HPDE6-E6E7 (cell line): ENCODE results near the gene CST9.
A peak's percentile ranks its signal among the peaks of the same experiment; 100 is the strongest.

ENCODE experiments used
- DNase-seq: peaks from one replicate; pipeline ENCODE4 v3.0.0; 2011; ENCODE audit warnings: missing footprints; ENCODE audit errors: extremely low spot score

Gene CST9, protein sequence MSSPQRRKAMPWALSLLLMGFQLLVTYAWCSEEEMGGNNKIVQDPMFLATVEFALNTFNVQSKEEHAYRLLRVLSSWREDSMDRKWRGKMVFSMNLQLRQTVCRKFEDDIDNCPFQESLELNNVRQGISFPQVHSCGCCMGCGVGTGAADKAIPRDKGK

DNA sequence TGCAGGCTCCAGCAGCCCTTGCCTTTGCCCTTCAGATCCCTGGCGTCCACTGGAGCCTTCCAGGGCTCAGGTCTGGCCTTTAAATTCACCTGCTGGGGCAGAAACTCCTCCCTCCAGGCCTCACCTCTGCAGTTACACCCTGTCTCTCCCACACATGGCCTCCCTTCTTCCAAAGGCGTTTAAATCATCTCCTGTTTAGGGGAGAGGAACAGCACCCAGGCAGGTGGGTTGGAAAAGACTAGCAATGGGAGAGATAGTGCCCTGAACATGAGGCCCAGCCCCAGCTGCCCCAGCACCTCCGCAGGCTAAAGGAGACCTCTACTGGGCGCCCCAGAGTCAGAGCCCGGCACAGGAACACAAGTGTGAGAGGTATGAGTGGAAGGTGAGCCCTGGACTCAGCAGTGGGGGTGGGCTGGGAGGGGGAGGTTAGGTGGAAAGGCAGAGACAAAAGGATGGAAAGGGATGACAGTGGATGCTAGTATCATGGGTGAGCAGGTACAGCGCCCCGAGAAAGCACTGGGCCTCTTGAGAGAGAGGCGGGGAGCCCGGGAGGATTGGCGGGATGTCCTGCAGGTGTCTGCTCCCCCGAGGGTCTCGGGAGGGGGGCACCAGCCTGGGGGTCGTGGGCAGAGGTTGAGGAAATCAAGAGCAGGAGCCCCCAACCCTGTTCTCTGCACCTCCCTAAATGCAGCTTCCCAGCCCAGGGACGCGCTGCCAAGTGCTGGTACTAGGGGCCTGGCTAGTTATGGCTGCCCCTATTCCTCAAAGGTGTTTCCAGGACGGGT, at the start of gene CST9:
Gene CST9 (minus strand): TSS at position 51 of the 785 bp plus-strand sequence. CDS start 53 bp downstream, outside the sequence.
- DNase-seq, result no peak

DNA sequence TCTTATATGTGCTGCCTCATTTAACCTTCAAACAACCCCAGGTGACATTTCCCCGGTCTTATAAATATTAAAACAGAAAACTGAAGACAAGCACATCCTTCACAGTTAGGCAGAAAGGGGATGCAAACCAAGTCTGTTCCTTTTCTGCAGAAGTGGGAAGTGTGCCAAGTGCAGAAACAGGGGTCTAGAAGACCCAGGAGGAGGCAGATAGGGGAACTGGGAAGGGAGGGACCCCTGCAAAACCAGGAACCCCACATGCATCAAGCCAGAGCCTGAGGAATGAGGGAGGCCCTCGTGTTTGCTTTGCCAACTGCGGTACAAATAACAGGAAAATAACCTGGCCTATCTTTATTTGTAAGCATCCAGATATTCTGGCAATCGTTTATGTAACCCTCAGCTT, 49.0 kb upstream of the CST9 start:
- DNase-seq, result no peak

DNA sequence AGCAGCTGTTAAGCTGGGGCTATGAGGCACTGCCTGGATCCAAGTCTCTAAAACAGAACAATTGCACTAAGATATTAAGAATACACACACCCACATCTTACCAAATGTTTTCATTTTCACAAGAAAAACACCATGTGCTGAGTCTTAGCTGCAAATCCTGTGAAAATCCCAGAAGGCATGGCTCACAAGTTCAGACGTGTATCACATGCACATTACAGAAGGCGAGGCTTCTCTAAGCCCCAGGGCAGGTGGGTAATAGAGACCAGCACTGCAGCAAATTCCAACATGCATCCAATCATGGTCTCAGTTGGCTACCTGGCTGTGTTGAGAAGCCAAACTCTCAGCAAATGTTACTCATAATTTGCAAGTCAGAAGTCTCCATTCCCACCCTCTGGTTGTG, 48.3 kb upstream of the CST9 start:
- no peak for DNase-seq

DNA sequence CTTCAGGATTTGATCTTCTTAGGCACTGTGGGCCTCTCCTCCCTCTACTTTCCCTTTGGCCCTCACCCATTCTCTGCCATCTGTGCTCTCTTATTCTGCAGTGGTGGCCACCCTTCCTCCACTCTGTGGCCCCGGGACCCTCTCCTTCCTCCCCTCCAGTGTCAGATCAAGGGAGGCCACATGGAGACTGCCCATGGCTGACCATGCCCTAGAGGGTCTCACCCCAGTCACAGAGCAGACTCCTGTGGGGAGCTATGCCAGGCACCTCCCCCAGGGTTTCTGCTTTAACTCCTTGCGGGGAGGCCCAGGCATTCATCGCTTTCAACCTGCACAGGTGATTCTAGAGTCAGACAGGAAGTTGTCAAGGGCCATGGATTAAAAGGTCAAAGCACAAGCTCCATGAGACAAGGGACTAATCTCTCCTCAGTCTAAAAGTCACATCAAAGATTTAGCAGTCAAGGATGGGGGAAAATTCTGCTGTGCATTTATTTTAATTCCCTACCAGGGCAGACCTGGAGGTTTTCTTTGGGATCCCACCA, 47.8 kb upstream of the CST9 start:
- DNase-seq, result no peak

DNA sequence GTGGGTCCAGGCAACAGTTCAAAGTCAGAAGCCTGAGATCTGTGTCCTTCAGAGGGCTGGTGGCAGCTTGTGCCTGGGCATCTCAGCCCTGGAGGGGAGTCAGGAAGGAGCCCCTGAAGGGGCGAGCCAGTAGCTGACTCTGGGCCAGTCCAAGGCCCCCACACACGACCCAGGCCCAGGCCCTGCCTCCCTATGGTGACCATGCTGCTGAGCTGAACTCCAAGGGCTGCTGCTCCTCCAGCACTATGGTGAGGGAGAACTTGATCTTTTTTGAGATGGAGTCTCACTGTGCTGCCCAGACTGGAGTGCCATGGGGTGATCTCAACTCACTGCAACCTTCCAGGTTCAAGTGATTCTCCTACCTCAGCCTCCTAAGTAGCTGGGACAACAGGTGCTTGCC, 47.2 kb upstream of the CST9 start:
- no peak for DNase-seq

DNA sequence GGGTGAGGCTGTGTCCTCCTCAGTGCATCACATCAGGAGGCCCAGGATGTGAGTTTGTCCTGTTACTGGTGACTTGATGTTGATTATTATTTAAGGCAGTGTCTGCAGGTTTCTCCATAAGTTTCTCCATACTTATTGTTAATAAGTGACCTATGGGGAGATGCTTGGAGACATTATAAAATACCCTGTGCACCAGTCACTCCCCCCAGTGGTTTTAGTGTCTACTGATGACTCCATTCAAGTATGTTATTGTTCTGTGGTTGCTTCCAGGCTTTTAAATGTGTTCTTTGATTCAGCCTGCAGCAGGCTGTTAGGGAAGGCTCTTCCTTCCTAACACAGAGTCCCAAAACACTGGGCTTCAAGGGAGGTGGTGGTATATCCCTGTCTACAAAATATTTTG, 46.7 kb upstream of the CST9 start:
- no peak for DNase-seq

DNA sequence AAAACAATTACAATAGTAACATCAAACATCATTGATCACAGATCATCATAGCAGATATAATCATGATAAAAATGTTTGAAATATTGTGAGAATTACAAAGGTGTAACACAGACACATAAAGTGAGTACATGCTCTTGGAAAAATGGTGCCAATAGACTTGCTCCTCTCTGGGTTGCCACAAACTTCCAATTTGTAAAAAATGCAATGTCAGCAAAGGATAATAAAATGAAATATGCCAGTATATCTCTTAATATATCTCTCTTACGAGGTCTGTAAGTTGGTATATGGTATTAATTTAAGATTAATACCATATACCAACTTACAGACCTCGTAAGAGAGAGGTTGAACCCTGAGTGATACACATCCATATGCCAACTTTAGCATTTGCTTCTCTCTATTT, 45.4 kb upstream of the CST9 start:
- DNase-seq, result no peak

DNA sequence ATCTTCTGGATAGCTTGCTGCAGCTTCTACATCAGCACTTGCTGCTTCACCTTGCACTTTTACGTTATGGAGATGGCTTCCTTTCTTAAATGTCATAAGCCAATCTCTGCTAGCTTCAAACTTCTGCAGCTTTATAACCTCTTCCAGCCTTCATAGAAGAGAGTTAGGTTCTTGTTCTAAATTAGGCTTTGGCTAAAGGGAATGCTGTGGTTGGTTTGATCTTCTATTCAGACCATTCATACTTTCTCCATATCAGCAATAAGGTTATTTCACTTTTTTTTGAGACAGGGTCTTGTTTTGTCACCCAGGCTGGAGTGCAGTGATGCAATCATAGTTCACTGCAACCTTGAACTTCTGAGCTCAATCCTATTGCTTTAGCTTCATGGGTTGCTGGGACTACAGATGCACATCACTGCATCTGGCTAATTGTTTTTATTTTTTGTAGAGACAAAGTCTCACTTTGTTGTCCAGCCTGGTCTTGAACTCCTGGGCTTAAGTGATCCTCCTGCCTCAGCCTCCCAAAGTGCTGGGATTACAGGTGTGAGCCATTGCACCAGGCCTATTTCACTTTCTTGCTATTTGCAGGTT, 44.2 kb upstream of the CST9 start:
- DNase-seq, result no peak

DNA sequence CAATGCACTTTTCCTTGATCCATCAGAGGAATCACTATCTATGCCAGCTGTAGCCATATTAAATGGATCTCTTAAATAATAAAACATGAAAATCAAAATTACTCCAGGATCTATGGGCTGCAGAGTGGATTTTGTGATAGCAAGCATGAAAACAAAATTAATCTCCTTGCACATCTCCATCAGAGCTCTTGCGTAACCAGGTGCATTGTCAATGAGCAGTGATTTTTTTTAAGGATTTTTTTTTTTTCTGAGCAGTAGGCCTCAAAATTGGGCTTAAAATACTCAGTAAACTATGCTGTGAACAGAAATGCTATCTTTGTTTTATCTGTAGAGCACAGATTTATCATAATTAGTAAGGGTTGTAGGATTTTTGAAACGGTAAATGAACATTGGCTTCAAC, 43.5 kb upstream of the CST9 start:
- no peak for DNase-seq

DNA sequence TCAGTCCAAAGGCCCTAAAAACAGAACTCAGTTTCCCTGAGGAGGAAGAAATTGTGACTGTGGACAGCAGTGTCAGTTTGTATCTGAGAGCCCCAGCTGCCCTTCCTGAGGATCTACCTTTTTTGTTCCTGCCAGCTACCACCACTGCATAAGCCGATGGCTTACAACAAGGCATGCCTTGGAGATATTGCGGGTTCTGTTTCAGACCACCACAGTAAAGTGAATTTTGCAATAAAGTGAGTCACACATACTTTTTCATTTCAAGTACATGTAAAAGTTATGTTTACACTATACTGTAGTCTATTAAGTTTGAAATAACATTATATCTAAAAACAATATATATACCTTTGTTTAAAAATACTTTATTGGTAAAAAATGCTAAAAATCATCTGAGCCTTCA, 41.6 kb upstream of the CST9 start:
- no peak for DNase-seq

DNA sequence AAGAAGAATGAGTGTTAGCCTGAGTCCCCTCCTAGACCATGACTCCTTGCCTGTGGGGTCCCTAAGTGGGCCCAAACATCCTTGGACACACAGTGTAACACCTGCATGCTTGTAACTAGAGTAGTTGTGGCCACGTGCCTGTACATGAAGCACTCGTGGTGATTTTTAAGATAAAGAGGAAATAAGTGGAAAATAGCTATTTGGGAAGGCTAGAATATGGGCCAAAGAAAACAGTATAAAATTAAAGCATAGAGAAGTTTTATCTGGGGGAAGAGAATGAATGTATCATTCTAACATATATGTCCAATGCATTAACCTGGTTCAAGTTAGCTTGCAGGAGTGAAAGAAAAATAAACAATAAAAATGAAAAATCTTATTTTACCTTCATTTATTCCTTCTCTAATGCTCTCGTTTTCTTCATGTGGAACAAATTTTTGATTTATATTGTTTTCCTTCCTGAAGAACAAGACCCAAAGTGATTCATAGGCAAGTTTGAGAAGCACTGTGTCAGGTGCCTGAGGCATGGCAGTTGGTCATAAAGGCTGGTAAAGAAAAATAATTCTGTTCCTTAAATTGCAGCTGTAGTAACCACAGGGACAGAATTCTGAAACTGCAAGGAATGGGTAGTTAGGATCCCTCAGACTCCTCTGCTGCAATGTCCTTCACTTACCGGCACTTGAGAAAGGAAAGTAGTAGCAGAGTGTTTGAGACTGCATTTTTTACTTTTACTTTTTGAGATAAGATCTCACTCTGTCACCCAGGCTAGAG, 40.6 kb upstream of the CST9 start:
- DNase-seq, result no peak

DNA sequence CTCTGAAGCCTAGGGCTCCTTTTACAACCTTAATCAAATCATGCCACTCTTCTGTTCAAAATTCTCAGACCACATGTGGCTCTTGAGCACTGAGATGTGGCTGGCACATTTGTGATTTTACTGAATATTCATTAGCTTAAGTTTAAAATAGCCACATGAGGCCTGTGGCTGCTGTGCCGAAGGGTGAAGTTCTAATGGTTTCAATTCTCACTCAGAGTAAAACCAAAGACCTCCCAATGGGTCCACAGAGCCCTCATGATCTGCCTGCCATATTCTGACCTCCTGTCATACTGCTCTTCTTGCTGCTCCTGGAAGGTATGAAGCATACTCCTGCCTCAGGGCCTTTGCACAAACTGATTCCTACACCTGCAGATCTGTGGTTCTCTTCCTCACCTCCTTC, 39.9 kb upstream of the CST9 start:
- DNase-seq, result no peak

DNA sequence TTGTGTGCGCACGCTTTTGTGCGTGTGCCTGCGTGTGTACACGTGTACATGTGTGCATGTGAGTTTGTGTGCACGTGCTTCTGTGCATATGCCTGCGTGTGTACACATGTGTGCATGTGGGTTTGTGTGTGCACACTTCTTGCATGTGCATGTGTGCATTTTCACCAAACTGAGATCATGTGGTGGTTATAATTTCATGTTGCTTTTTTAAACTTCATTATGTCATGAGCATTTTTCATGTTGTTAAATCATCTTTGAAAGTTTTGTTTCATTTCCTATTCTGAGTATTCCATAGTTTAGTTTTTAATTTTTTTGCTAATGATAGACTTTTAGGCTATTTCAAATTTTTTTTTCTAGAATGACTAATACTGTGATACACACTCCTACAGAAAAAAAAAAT, 38.4 kb upstream of the CST9 start:
- no peak for DNase-seq

DNA sequence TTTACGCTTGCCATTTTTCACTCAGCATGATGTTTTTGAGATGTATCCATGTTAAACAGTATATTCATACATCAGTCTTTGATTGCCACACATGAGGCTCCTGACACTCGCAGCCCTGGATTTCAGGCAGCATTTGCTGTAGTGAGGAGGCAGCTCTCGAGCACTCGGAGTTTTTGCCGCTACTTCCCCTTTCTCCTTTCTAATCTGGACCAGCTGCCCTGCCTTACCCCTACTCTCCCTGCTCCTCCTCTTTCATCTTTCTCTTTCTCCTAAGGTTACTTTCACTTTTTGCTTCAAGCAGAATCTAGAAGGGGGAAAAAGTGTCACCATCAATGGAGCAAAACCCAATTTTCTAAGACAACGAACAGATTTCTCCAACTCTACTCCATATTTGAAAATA, 37.9 kb upstream of the CST9 start:
- DNase-seq, result no peak

DNA sequence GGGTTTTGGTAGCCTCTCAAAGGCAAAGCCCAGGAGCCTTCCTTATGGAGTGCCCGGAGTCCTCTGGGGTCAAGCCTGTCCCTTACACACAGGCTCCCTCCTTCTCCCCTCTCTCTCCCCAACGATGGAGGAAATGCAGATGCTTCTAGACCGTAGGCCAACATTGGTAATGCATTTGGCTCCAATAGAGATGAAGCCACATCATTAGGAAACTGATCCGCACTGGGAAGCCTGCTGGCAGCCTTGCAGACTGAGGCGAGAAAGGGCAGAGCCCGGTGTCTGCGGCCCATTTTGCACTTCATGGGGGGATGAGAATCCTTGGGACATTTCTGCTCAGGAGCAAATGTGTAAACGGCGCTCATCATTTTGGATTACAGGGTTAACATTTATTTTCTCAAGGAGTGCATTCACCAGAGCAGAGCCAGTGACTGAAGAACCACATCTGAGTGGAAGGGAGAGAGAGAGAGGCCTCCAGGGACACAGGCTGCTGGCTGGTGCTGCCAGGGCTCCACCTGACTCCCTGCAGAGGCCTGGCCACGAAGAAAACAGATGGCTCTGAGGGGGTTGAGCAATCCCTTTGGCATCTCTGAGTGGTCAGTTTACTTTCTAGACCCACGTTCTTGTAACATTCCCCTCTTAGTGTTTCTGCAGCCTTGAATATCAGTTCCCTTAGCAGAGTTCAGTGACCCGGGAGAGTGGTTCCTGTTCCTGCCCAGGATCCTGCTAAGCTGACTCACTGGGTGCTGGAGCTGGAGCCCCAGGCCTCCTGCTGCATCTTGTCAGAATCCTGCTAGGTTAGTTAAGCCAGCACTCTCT, 36.4 kb upstream of the CST9 start:
- peak; percentile 92 for DNase-seq

DNA sequence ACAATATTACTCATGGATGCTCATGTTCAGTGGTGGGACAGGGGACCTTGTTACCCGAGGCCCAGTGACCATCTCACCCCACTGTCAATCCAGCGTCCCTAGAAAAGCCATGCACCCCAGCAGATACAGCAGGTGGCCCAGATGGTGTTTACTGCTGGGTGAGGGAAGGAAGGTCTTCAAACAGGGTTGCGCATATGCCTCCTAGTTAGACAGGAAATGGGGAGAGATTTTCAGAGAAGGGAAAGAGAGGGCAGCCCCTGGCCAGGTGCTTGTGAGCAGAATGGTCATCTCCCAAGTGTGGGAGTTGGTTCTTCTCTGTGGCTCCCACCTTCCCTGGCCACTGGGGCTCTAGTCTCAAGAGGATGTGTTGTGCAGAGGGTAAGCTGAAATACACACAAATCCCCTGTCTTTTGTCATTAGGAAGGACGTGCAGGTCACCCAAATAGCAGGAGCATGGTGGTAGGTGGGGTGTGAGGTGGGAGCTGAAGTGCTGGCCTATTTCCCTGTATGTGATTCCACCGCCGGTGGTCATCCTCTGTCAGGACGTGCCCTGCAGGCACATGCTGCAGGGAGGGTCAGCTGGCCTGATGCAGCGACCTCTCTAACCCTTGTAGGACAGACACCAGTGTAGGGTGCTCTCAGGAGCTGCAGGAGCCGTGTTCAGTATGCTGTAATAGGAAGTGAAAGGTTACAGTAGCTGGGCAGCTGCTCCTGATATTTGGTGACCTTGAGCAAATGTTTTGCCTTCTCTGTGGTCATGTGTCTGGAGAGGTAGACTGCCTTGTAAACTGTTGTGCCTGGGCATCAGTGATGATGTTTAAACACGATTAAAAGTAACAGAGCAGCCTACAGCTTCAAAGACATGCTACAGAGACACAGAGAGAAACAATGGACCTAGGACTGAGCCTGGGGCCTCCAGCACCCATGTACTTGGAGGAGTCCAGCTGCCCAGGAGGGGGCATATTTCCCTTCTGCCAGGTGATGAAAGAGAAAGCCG, 35.3 kb upstream of the CST9 start:
- DNase-seq, result no peak

DNA sequence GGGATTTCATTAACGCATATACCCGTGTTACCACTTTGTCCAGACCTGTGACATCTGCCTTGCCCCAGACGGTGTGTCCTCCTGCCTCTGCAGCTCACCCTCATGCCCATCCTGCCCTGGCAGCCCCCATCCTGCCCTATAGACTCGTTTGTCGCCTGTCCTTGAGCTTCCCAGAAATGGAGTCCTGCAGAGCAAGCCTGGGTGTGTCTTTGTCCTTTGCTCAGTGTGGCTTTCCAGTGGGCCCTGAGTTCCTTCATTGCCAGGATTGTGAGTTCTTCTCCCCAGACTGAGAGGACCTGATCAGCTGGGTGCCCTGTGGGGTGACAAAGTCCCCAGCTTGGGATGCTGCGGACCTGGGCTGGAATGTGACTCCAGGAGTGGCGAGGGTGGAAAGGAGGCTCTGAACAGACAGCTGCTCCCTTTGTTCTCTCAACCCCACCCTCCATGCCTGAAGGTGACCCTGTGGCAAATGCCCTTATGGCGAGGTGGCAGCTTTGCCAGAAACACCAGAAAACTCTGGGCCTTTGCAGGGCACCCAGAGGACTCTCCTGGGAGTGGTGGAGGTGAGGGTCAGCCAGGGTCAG, 34.4 kb upstream of the CST9 start:
- DNase-seq, result no peak

DNA sequence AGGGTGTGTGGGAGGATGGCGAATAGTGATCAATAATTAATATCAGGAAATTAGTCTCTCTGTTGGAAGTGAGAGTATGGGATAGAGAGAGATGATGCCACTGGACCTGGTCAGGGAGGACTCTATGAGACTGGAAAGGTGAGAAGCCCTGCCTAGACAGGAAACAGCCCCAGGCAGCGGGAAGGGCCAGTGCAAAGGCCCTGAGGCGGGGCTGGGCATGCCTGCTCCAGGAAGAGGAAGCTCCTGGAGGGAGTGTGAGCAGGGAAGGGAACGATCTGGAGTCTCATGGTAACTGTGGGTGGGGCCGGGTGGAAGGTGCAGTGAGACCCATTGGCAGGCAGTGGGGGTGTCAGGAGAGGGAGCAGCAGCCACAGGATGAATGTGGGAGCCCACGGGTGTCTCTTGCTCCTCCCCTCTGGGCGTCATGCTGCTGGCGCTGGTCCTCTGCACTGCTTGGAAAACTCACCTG, 33.8 kb upstream of the CST9 start:
- DNase-seq, result no peak

DNA sequence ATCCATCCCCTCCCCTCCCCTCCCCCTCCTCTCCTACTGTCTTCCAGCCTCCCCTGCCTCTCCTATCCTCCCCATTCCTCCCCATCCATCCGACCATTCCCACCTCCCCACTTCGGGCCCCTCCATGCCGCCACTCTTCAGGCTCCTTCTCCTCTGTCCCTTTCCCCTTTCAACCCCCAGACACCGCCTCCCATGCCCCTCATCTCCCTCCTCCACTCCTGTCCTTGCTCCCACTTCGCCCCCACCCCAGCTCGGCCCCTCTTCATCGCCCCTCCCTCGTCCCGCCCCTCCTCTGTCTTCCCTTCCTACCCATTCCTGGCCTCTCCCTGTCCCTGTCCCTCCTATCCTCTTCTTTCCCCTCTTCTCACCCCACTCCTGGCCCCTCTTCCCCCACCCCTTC, 32.6 kb upstream of the CST9 start:
- no peak for DNase-seq
